Measurements from ENCODE around the gene HCFC2.
"Not testable (repeated sequence)": the region's sequence is repeated elsewhere in the genome, so short reads cannot be mapped to it uniquely, and the experiment has no call there.

HCFC2 gene

GRCh38 chr12:104064031-104064841 lies at the start of gene HCFC2:
HCFC2 (plus strand) TSS chr12:104064531; CDS start chr12:104064561, 30 bp downstream.
- in situ Hi-C loops (cut with HindIII; ENCODE audit: low sequenced_read_pairs), result no loop called here

DNA sequence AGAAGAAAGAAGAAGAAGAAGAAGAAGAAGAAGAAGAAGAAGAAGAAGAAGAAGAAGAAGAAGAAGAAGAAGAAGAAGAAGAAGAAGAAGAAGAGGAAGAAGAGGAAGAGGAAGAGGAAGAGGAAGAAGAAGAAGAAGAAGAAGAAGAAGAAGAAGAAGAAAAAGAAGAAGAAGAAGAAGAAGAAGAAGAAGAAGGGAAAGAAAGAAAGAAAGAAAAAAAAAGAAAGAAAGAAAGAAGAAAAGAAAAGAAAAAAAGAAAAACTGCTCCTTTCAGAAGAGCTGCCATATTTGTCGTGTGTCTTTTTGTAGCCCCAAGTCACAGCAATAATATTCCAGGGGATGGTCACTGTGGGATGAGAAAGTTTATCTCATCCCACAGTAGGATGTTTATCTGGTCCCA lies 42.5 kb upstream of the HCFC2 start:
- in situ Hi-C loops (cut with HindIII; ENCODE audit: low sequenced_read_pairs), result not testable (repeated sequence)

DNA sequence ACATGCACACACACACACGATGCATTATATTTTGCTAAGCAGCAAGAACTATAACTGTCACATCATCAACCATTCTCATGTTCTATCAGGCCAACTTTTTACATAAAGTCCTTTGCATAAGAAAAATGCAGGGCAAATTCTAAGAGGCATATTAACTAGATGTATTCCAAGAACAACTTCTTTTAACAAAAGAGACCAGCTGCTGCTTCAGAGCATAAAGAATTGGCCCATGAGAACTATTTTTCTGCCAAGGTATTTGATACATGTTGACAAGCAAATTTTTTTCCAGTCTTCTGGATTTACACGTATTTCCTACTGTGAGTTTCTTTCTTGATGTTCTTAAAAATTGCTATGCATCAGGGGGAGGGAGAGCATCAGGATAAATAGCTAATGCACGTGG lies 41.5 kb upstream of the HCFC2 start:
- in situ Hi-C loops (cut with HindIII; ENCODE audit: low sequenced_read_pairs), result no loop called here

DNA sequence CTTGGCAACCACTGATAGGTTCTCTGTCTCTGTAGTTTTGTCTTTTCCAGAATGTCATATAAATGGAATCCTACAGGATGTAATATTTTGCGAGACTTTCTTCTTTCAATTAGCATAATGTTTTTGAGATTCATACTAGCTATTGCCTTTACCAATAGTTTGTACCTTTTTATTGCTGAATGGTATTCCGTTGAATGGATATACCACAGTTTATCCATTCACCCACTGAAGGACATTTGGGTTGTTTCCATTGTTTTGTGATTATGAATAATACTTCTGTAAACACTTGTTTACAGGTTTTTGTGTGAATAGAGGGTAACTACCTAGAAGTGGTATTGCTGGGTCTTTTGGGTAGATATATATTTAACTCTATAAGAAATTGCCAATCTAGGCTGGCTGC lies 40.6 kb upstream of the HCFC2 start:
- in situ Hi-C loops (cut with HindIII; ENCODE audit: low sequenced_read_pairs), result no loop called here

DNA sequence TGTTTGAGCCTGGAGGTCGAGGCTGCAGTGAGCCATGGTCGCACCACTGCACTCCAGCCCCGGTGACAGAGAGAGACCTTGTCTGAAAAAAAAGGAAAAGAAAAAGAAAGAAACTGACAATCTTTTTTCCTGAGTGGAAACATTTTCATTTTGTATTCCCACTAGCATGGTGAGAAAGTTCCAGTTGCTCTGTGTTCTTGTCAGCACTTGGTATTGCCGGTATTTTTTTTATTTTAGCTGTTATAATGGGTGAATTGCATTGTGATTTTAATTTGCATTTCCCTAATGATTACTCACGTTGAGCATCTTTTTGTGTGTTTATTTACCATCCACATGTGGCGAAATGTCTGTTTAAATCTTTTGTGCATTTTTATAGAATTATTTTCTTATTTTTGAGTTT lies 40.0 kb upstream of the HCFC2 start:
- in situ Hi-C loops (cut with HindIII; ENCODE audit: low sequenced_read_pairs), result no loop called here

GRCh38 chr12:104025771-104026170 lies 38.6 kb upstream of the HCFC2 start:
- in situ Hi-C loops (cut with HindIII; ENCODE audit: low sequenced_read_pairs), result no loop called here

DNA sequence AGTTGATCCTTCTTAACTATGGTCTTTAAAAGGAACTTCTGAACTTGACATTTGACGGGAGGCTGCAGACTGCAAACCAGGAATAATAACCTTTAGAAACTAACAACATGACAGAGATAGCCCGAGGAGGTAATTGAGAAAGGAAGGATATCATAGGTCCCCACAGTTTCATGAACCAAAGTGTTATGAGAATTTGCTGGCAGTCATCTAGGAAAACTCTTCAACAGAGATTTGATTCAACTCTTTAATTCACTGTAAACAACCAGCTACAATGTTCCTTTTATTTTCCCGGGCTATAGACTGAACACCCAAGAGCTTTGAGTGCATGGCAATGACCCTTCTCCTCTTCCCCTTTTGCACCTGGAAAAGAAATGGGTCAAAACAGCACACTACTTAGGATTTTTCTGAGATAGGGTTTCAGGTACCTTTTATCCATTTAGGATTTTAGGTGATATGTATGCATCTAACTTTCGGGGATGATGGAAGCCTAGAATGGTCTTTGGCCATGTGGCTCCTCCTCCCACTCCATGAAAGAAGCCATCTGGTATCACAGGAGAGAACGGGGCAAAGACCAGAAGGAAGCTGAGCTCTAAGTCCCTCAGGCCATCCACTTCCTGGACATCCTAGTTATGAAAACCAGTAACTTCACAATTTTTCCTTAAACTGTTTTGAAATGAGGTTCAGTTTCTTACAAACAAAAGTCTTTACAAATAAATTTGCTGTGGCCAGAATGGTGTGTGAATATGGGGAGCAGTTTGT lies 37.3 kb upstream of the HCFC2 start:
- in situ Hi-C loops (cut with HindIII; ENCODE audit: low sequenced_read_pairs), result no loop called here

GRCh38 chr12:104030596-104030995 lies 33.7 kb upstream of the HCFC2 start:
- in situ Hi-C loops (cut with HindIII; ENCODE audit: low sequenced_read_pairs), result not testable (repeated sequence)

GRCh38 chr12:104036143-104036542 lies 28.2 kb upstream of the HCFC2 start:
- in situ Hi-C loops (cut with HindIII; ENCODE audit: low sequenced_read_pairs), result not testable (repeated sequence)

- in situ Hi-C loops (cut with HindIII; ENCODE audit: low sequenced_read_pairs), result not testable (repeated sequence)
Measured at GRCh38 chr12:104039769-104040168, 24.6 kb upstream of the HCFC2 start.

DNA sequence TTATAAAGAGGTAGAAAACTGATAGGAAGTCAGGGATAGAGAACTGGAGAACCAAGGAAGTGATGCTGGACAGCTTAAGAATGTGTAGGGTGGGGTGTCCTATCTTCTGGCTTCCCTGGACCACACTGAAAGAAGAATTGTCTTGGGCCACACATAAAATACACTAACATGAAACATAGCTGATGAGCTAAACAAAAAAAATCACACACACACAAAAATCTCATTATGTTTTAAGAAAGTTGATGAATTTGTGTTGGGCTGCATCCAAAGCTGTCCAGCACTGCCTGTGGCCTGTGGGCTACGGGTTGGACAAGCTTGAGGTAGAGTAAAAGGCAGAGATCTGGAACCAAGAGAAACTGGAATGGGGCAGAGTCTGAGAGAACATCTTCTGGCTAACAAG lies 21.8 kb upstream of the HCFC2 start:
- in situ Hi-C loops (cut with HindIII; ENCODE audit: low sequenced_read_pairs), result no loop called here

DNA sequence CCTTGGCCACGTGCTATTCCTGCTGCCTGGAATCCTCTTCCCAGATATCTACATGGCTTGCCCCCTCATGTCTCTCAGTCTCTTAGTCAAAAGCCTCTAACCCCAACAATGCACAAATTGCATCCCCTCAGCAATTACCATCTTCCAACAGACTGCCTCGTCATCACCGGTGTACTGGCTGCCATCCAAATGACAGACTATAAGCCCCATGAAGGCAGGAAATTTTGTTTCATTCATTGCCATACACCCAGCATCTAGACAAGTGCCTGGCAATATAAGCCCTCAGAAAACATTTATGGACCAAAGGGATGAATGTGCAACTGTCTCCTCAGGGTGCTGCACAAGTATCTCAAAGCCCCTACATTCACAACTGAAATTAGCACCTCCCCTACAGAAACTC lies 20.2 kb upstream of the HCFC2 start:
- in situ Hi-C loops (cut with HindIII; ENCODE audit: low sequenced_read_pairs), result no loop called here

DNA sequence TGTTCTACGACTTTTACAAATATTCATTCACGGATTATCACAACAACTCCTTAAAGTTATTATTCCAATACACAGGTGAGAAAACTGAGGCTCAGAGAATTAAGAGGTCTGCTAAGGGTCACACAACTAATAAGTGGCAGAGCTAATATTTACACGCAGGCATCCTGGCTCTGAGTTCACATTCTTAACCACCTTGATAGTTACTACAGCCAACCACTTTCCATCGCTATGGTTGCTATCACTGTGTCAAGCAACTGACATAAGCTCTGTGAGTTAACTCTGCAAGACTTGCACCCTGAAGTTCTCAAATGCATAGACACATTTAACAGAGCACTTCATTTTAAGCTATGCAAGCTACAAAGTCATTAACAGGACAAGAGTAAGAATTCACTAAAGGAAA lies 18.0 kb upstream of the HCFC2 start:
- in situ Hi-C loops (cut with HindIII; ENCODE audit: low sequenced_read_pairs), result no loop called here

- in situ Hi-C loops (cut with HindIII; ENCODE audit: low sequenced_read_pairs), result no loop called here
Measured at GRCh38 chr12:104048162-104048561, 16.2 kb upstream of the HCFC2 start.

- in situ Hi-C loops (cut with HindIII; ENCODE audit: low sequenced_read_pairs), result no loop called here
Measured at GRCh38 chr12:104048811-104049210, 15.5 kb upstream of the HCFC2 start.

DNA sequence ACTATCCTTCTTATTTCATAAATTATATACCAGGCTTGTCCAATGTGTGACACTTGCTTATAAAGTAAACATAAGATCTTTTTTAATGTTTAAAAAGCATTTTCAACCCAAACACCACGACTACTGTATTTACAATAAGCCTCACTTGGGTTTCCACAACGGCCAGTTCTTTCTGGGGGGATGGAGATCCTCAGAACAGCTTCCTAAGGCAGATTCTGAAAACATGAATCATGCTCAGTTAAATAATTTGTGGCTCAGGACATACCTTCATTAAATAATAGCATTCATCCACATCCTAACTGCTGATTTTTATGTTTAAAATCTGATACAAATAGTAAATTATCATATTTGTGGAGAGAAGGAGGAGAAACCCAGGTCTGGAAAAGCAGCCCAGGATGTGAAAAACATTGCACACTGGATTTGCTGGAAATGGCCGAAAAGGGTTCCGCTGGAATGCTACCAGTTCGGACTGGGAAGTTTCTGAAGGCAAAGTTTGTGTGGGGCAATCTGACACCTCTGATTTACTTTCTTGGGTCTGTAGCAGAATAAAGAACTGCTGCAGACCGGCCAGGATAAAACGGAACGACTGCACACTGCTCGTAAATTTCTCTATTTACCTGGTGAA lies 14.9 kb upstream of the HCFC2 start:
- in situ Hi-C loops (cut with HindIII; ENCODE audit: low sequenced_read_pairs), result no loop called here

DNA sequence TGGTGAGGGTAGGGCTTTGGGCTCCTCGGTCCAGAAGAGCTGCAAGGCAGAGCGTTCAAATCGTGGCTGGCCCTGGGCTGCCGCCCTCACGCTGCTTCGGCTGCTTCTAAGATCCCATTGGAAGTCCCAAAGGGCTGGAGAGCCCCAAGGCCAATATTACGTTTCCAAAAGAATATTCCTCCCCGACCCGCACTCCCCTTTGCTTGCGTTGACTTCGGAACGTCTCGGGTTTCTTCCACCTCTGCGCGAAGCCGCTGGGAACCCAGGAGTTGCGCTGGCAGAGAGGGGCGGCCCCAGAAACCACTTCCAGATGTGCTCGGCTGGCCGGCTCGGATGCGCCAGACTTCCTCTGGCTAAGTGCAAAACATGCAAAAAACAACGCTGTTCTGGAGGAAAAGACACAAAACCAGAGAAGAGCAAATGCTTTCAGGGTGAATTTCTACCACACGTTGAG lies 14.4 kb upstream of the HCFC2 start, which contains the start of gene GLT8D2:
GLT8D2 (minus strand) TSS at position 285 of the 454 bp plus-strand sequence. CDS start 30,539 bp downstream, outside the sequence.
- in situ Hi-C loops (cut with HindIII; ENCODE audit: low sequenced_read_pairs), result no loop called here

DNA sequence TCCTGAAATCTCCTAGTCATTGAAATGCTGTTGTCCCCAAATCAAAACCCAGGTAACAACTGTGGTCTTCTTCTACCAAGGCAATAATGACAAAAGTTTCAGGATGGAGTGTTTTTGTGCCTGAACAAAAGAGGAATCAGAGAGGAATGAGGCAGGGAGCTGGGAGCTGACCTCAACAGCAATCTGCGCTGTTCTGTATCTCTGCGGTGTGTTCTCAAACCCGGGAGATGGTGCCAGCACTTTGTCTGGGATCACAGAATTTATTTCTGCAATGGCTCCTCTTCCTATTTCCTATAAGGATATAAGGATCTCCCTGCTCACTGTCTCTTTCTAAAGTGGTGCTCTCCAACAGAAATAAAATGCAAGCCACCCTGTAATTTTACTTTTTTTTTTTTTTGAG lies 13.9 kb upstream of the HCFC2 start:
- in situ Hi-C loops (cut with HindIII; ENCODE audit: low sequenced_read_pairs), result no loop called here

GRCh38 chr12:104054681-104055346 lies 9.5 kb upstream of the HCFC2 start:
- in situ Hi-C loops (cut with HindIII; ENCODE audit: low sequenced_read_pairs), result loop anchor here (5.0 kb wide), 1 partner anchor 37 kb away; no protein-coding TSS in a partner anchor

GRCh38 chr12:104055686-104056388 lies 8.5 kb upstream of the HCFC2 start:
- in situ Hi-C loops (cut with HindIII; ENCODE audit: low sequenced_read_pairs), result loop anchor here (5.0 kb wide), 1 partner anchor 36 kb away; no protein-coding TSS in a partner anchor

All from endothelial cell of hepatic sinusoid (primary cell).